Activated T-cell treated with anti-CD3 and anti-CD28 coated beads for 4 hours (primary cell): ENCODE results near the gene GALNT16.

ENCODE experiments used
- DNase-seq: peaks from one replicate; pipeline ENCODE4 v3.0.0-alpha.2; 2020

Gene GALNT16

DNA sequence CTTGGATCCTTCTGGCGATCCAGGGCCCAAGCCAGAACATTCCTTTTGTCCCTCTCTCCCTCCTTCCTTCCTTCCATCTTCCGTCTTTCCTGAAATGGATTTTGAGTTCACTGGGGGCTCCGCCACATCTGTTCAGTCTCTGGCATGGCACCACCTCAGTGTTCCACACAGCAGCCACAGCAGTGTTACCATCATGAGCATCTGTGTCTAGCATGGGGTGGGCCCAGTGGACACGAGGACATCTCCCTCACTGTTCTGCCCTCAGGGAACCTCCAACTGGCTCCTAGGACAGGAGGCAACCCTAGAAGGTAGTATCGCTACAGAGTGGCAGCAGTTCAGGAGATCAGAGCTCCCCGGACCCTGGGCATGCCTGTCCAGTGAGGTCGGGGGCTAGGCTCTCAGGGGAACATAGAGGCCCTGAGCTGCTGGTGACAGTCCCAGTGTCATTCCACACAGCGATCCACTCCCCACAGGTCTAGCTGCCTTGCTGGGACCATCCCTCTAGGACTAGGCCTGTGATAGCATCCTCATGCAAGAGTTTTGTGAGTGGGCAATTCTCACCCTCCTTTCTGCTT, 59.0 kb downstream of the GALNT16 start:
- DNase-seq = no peak

DNA sequence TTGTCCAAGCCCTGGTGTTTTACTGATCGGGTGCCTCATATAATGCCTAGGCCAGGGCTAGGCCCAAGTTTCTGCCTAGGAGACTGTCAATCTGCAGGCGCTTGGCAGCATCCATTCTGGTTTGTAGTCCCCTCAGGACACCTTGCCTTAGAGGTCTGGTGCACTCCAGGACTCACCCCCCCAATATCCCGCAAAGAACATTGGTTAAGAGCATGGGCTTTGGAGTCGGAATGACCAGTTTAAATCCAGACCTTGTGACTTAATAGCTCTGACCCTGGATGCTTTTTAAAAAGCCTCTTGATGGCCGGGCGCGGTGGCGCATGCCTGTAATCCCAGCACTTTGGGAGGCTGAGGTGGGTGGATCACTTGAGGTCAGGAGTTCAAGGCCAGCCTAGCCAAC, 60.0 kb downstream of the GALNT16 start:
- no peak for DNase-seq

DNA sequence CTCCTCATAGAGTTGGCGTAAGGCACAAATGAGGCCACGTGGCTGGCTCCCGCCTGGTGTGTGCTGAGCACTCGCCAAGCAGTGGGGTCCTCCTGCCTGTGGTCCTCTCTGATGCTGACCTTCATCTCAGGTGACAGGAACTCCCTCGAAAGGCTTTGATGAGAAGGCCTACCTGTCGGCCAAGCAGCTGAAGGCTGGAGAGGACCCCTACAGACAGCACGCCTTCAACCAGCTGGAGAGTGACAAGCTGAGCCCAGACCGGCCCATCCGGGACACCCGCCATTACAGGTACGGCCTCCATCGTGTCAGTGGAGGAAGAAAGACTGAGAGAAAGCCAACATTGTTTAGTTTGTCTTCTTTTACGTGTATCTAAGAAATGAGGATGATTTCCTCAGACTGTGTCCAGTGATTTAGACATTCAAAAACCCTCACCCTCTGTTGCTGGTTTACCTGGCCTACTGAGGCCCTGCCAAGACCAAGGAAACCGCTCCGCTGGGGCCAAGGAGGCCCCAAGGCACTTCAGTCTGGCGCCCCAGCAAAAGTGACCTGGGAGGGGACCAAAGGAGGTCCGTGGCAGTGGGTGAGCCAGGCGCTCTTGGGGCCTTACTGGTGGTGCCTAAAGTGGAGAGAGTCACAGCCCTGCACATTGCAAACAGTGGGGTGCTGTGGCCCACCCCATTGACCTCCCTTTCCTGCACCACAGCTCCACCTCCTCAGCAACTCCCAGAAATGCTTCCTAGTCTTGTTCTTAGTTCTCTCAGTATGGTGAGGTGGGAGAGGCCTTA, 60.8 kb downstream of the GALNT16 start:
- no peak for DNase-seq

DNA sequence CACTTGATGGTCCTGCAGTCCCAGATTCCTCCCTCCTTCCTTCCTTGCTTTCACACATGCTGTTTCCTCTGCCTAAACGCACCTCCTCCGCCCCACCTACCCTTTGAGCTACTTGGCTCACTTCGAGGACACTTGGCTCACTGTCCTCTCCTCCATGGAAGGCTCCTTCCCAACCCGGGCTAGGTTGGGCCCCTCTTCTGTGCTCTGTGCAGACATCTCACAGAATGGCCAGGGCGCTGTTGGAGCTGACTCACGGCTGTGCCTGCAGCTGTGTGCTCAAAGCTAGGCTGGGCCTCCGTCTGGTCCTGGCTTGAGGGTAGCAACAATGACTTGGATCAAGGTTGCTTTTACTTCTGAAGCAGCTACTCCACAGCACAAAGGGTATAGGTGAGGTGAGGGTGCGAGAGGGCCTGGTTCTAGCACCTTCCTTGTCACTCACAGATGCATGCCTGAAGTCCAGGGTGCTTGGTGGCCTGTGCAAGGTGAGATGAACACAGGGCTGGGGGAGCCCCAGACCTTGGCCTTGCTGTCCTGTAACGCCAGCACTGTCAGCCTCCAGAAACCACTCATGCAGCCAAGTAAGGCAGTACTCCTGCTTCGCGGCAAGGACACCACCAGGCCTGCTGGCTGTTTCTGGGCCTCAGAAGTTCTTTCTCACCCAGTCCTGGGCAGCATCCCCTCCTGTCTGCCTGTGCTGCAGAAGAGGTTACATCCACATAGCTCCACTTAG, 61.8 kb downstream of the GALNT16 start:
- DNase-seq = no peak

DNA sequence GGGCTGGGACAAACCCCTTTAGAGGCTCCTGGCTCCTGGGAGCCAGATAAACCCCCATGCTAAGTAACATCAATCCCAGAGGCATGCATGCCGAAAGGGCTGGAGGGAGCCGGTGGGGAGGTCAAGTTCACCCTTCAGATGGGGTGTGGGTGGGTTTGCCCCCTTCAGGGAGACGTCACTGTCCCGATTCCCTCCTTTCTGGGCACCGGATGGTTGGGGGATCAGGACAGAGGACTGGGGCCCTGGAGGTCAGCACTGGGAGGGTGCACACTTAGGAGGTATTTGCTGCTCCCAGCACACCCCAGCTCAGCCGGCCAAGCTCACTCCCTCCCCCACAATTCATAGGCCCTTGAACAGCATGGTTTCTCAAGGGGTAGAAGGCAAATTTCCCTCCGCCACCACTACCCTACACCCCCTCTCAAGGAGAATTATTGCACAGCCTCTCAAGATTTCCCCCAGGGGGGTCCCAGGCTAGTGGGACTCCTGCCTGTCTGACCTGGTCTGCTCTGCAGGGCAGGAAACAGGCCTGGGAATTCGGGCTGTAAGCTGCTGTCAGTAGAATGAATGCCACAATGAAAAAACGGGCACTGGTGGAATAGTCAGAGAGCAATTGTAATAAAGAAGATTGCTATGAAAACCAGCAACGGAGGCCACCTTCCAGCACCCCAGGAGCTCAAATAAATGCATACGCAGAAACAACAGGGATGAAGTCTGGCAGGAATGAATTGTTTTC, 63.5 kb downstream of the GALNT16 start:
- no peak for DNase-seq

GRCh38 chr14:69323999-69324282, 64.0 kb downstream of the GALNT16 start:
- DNase-seq = no peak

- no peak for DNase-seq
Measured at GRCh38 chr14:69324341-69324931, 64.5 kb downstream of the GALNT16 start.

- DNase-seq = no peak
Measured at GRCh38 chr14:69325086-69325485, 65.1 kb downstream of the GALNT16 start.

- DNase-seq = no peak
Measured at GRCh38 chr14:69325646-69326265, 65.8 kb downstream of the GALNT16 start.

DNA sequence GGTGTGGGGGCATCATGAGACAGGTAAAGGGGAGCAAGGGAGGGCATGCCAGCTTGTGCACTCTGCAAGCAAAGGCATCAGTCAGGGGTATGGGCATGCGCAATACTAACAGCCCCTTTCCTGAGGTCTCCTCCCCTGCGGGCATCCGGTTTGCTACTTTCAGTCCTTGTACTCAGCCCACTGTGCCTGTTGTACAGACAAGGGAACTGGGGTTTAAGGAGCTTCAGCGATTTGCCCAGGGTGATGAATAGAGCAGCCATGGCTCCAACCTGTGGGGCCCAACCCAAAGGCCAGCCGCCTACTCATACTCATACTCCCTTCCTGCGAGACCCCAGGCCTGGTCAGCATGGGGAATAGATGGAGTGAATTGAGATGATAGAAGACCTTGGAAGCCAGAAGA, 66.7 kb downstream of the GALNT16 start:
- no peak for DNase-seq

DNA sequence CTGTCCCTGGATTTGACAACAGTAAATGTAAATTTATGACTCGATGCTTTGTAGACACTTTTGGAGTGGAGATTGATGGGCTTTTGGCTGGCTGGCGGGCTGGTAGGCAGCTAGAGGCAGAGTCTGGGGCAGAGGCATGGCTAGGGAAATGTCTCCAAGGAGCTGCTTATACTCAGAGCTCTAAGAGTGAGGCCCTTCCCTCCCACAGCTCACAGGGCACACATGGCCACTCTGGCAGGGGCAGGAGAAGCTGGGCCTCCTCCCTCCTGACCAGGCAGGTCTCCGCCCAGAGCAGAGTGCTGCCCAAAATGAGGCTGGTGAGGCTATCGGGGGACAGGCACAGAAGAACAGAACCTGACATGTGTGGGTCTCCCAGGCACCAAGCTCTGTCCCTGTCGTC, 67.5 kb downstream of the GALNT16 start:
- no peak for DNase-seq

- no peak for DNase-seq
Measured at GRCh38 chr14:69328317-69328716, 68.4 kb downstream of the GALNT16 start.

DNA sequence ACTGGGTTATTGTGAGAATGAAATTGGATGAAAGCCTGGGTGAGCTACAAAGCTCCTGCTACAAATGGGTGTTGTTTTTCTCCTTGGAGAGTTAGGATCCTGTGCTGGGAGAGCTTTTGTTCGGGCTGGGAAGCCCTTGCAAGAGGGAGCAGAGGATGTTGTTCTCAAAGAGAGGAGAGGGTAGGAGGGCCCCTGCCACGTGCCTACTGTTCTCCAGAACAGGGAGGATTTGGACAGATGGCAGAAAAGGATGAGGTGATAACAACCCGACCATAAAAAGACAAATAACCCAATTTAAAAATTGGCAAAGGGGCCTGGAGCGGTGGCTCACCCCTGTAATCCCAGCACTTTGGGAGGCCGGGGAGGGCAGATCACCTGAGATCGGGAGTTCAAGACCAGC, 68.8 kb downstream of the GALNT16 start:
- no peak for DNase-seq

DNA sequence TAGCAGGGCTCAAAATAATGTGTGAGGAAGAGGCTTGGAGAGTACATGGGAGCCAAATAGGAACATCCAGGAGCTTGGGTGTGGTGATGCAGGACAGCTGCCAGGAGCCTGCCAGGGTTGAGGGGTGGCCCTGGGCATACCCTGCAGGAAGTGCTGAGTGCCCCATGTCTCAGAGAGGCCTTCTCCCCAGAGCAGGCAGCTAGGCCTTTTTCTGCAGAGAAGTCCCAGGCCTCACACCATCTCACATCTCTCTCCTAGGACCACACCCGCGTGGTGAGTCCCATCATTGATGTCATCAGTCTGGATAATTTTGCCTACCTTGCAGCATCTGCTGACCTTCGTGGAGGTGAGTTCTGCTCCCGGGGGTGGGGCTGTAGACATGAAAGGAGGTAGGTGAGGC, 71.2 kb downstream of the GALNT16 start:
- no peak for DNase-seq

DNA sequence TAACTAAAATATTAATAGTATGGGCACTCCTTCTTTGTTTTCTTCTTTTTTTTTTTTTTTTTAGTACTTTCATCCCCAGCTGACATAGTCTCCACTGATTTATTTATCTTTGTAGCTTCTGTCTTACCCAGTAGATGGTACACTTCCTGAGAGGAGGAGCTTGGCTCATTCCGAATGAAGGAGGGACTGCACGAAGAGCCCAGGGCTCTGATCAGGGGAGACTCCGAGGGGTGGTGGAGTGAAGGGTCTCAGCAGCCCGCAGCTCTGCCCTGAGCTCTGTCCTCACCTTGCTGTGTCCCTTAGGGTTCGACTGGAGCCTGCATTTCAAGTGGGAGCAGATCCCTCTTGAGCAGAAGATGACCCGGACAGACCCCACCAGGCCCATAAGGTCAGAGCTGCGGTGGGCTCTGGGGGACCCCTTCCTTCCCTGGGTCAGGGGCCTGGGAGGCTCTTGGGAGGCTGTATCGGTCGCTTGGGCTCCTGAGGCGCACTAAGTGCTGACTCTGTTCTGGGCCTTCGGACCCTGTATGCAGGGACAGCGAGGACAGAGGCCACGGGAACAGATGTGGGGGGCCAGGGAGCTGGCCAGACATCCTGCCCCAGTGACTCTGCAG, 72.9 kb downstream of the GALNT16 start:
- DNase-seq = no peak

DNA sequence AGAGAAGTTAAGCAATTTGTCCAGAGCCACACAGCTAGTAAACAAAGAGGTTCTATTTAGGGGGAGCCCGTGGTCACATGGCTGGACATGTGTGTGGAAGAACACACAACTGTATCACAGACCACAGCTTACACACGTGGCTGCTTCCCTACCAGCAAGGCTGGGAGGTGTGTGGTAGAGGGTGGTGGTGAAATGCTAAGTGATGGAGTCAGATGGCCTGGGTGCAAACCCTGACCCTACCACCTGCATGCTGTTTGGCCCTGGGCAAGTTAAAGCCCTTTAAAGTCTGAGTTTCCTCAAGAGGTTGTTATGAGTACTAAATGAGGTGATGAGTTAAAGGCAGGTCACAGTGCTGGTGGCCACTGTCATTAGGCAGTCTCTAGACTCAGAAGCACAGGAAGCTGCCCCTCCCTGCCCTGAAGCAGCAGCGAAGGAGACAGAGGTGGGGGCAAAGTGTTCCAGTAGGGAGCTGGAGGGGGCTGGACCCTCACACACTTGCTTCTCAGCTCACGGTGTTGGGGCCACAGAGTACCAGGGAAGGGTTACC, 73.9 kb downstream of the GALNT16 start:
- no peak for DNase-seq

GRCh38 chr14:69334576-69334975, 74.6 kb downstream of the GALNT16 start:
- DNase-seq = no peak

- DNase-seq = no peak
Measured at GRCh38 chr14:69335371-69335771, 75.4 kb downstream of the GALNT16 start.

DNA sequence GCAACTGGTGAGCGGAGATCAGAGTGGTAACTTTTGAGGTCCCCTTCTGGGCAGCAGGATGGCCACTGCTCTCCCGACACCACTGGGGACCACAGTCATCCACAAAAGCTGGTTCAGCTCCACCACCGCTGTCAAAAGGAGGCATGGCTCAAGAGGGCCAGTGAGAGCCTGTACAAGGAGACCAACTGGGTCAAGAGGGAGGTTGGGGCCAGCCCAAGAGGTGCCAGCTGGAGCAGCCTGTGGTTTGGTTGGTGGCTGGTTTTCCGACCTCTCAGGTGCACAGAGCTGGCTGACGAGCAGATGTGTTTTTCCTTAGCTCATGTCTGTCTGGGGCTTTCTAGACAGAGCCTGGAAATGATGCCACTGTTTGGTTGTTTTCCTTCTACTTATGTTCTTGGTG, 78.0 kb downstream of the GALNT16 start:
- DNase-seq = no peak

DNA sequence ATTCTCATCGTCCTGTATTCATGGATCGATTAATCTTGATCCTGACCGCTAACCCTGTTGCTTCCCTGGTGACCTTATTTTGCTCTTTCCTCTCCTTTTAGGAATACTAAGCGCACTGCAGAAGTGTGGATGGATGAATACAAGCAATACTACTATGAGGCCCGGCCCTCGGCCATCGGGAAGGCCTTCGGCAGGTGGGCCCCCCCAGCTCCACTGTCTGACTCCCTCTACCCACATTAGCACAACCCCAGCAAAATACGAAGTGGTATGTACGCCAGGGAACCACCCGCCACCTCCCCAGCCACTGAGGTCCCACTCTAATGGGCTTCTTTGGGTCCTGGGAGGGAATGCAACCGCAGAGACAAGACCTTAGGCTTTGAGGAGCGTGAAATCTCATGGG, 79.5 kb downstream of the GALNT16 start:
- no peak for DNase-seq

GRCh38 chr14:69342928-69343525, 83.1 kb downstream of the GALNT16 start:
- DNase-seq = no peak

DNA sequence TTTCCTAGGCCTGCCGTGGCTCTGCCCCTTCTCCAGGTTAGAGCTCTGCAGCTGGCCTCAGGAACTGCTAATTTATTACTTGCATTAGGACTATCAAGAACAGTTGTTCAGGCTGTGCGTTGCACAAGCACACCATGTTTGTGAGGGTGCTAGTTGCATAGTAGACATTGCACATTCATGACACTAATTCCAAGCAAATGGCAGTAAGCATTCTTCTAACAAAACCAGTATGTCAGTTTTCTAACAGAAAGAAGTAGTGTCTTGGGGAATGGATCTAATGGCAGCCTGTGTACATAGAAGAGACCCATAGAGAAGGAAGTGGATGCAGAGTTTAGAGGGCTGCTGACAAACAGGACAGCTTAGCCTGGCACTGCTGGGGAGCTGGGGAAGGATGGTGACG, 84.2 kb downstream of the GALNT16 start:
- no peak for DNase-seq
